Liver (tissue), 3 donors: ENCODE results near the gene IDH3A.

ENCODE experiments used
- CTCF ChIP-seq: fragments of 150-350 bp; IDR thresholded peaks from 2 replicates; pipeline ENCODE4 v1.5.1; 2017; ENCODE audit warnings: improper control_type of control experiment, low read depth, low read length; ENCODE audit not compliant: missing input control
- GABPA ChIP-seq, 2 donors: IDR thresholded peaks in 1 of 2; conservative IDR thresholded peaks in 1 of 2; 2 replicates each; pipeline ENCODE4 v1.6.1; 2016; ENCODE audit warnings: antibody characterized with exemption in 2 of 2, mild to moderate bottlenecking in 1 of 2, moderate library complexity in 1 of 2
- YY1 ChIP-seq: IDR thresholded peaks from 2 replicates; pipeline ENCODE4 v1.6.1; 2016; ENCODE audit warnings: antibody characterized with exemption, mild to moderate bottlenecking
- donor health status: healthy.
- donor health status: healthy.

GRCh38 chr15:78213956-78214355 lies 64.8 kb downstream of the IDH3A start:
- TF ChIP-seq CTCF (no peak), GABPA (IDR thresholded peaks at IDR 0.05 in 1 of 2, conservative IDR thresholded peaks at IDR 0.05 in 1 of 2) (no peak), YY1 (no peak)
